Astrocyte (in vitro differentiated cells and primary cell): Measurements from ENCODE around the gene AP4E1.

Experiments used
- CTCF ChIP-seq: IDR thresholded peaks from 2 replicates; pipeline ENCODE4 v1.5.1; 2011; ENCODE audit warnings: low read depth, mild to moderate bottlenecking, inconsistent platforms, low read length, moderate library complexity; ENCODE audit not compliant: insufficient read depth
- EZH2 ChIP-seq: IDR thresholded peaks from 2 replicates; pipeline ENCODE4 v1.6.1; 2012; ENCODE audit warnings: mild to moderate bottlenecking, low read length, inconsistent platforms; ENCODE audit not compliant: insufficient read depth

DNA sequence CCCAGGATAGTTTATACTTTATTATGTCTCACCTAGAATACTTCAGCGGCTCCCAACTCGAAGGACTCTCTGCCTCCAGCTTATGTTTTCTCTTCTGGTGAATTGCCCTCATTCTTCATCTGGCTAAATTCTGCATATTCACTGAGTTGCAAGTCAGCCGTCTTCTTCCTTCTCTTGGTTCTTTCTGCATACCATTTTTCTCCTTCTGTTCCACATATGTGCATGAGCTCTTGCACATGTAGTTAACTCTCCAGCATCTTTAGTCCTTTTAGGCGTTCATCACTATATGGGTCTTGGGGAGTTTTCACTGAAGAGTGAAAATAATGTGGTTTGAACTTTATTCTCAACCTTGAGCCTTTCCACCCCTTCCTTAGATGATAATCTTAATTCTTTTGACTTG lies 70.1 kb downstream of the AP4E1 start:
- TF ChIP-seq CTCF (no peak), EZH2 (no peak)
